ENCODE measurements around the gene ASPM.

The ASPM gene

DNA sequence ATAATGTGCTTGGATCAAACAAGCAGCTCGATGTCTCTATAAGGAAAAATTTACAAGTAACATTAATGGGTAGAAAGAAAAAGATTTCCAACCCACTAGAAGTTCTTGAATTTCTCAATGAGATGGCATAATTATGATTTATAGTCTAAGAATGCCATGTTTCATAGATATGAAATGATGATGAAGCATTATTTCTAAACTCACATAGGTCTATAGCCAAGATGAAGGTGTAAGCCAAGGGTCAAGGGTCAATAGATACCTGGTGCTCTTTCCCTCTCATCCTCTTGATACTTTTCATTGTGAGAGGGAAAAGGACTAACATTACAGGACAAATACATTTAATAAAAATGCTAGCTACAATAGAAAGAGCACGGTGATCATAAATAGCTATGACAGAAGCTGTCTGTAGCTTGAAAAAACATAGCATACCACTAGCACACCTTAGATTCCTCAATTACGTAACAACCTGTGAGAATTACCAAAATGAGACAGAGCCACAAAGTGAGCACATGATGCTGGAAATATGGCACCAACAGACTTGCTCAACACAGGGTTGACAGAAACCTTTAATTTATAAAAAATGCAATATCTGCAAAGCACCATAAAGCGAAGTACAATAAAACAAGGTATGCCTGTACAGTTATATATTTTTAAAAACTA lies 53.1 kb downstream of the ASPM start:
- TF ChIP-seq CTCF (IDR thresholded peaks at IDR 0.05; ENCODE audit: low read depth, low read length) (no peak), MYC (IDR thresholded peaks at IDR 0.05; ENCODE audit: low read depth, low read length) (no peak), POLR2A (IDR thresholded peaks at IDR 0.05; ENCODE audit: extremely low read depth, insufficient read length) (no peak)
- TF ChIP-seq, protein P1, sequence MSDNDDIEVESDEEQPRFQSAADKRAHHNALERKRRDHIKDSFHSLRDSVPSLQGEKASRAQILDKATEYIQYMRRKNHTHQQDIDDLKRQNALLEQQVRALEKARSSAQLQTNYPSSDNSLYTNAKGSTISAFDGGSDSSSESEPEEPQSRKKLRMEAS (IDR thresholded peaks at IDR 0.05; ENCODE audit: low read depth, low read length), result no peak
- DNase-seq (ENCODE audit: low read depth), result peak; percentile 6
- H3K4me3 ChIP-seq (ENCODE audit: low read depth, low read length), result no peak overlapping the region

- TF ChIP-seq MYC (IDR thresholded peaks at IDR 0.05; ENCODE audit: low read depth, low read length), result no peak
- no peak for TF ChIP-seq POLR2A (IDR thresholded peaks at IDR 0.05; ENCODE audit: extremely low read depth, insufficient read length)
- TF ChIP-seq, protein P1 (IDR thresholded peaks at IDR 0.05; ENCODE audit: low read depth, low read length), result no peak
- no peak for TF ChIP-seq CTCF (IDR thresholded peaks at IDR 0.05; ENCODE audit: low read depth, low read length)
- no peak for DNase-seq (ENCODE audit: low read depth)
- no peak overlapping the region for H3K4me3 ChIP-seq (ENCODE audit: low read depth, low read length)
Observed at GRCh38 chr1:197092491-197093023, 53.9 kb downstream of the ASPM start.

DNA sequence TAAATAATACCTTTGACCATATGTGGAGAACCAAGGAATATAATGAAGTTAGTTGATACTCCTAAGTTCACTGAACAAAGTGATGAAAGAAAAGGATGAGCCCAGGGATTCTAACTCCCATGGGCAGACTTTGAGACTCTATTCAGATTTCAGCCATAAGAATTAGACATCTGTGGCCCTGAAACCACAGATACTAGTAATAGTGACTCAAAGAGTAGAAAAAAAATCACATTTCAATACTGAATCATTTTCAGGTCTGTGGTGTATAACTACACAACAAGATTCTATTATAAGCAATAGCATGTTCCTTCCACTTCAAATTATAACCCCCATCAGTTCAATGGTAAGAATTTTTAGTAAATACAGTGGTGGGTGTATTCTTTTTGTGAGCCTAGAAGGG lies 63.0 kb downstream of the ASPM start:
- DNase-seq (ENCODE audit: low read depth), result no peak

GRCh38 chr1:197081117-197081753 lies 65.2 kb downstream of the ASPM start:
- DNase-seq (ENCODE audit: low read depth), result peak; percentile 9
- no peak overlapping the region for H3K4me3 ChIP-seq (ENCODE audit: low read depth, low read length)
- TF ChIP-seq MYC (IDR thresholded peaks at IDR 0.05; ENCODE audit: low read depth, low read length), result no peak
- TF ChIP-seq, protein P1 (IDR thresholded peaks at IDR 0.05; ENCODE audit: low read depth, low read length), result no peak
- no peak for TF ChIP-seq CTCF (IDR thresholded peaks at IDR 0.05; ENCODE audit: low read depth, low read length)
- no peak for TF ChIP-seq POLR2A (IDR thresholded peaks at IDR 0.05; ENCODE audit: extremely low read depth, insufficient read length)

More for the DNA sequence above, 63.0 kb downstream of the ASPM start:
- TF ChIP-seq, protein P1 (IDR thresholded peaks at IDR 0.05; ENCODE audit: low read depth, low read length), result no peak
- TF ChIP-seq POLR2A (IDR thresholded peaks at IDR 0.05; ENCODE audit: extremely low read depth, insufficient read length), result no peak
- TF ChIP-seq MYC (IDR thresholded peaks at IDR 0.05; ENCODE audit: low read depth, low read length), result no peak
- no peak for TF ChIP-seq CTCF (IDR thresholded peaks at IDR 0.05; ENCODE audit: low read depth, low read length)
- no peak overlapping the region for H3K4me3 ChIP-seq (ENCODE audit: low read depth, low read length)

DNA sequence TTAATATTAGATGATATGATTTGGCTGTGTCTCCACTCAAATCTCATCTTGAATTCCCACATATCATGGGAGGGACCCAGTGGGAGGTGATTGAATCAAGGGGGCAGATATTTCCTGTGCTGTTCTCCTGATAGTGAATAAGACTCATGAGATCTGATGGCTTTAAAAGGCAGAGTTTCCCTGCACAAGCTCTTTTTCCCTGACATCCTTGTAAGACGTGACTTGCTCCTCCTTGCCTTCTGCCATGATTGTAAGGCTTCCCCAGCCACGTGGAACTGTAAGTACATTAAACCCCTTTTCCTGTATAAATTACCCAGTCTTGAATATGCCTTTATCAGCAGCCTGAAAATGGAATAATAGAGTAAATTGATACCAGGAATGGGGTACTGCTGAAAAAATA lies 66.1 kb downstream of the ASPM start:
- H3K4me3 ChIP-seq (ENCODE audit: low read depth, low read length), result no peak overlapping the region
- DNase-seq (ENCODE audit: low read depth), result no peak
- no peak for TF ChIP-seq MYC (IDR thresholded peaks at IDR 0.05; ENCODE audit: low read depth, low read length)
- TF ChIP-seq POLR2A (IDR thresholded peaks at IDR 0.05; ENCODE audit: extremely low read depth, insufficient read length), result no peak
- TF ChIP-seq CTCF (IDR thresholded peaks at IDR 0.05; ENCODE audit: low read depth, low read length), result no peak
- TF ChIP-seq, protein P1 (IDR thresholded peaks at IDR 0.05; ENCODE audit: low read depth, low read length), result no peak

All from NB4 (cell line).